ENCODE measurements around the gene CFAP61.
"Not testable (repeated sequence)": the region's sequence is repeated elsewhere in the genome, so short reads cannot be mapped to it uniquely, and the experiment has no call there.

The CFAP61 gene

GRCh38 chr20:20052074-20052970 is at the start of gene CFAP61, which contains the start of gene CRNKL1:
CFAP61 (plus strand) TSS chr20:20052532; CDS start chr20:20056654, 4,122 bp downstream.
CRNKL1 (minus strand) TSS chr20:20052466; CDS start chr20:20052342, 124 bp downstream.
- peak; percentile 90 to 91 for DNase-seq

GRCh38 chr20:20003031-20003954 is 49.0 kb upstream of the CFAP61 start:
- DNase-seq: peak; percentile 74 to 81

- DNase-seq: not testable (repeated sequence)
Observed at GRCh38 chr20:20003955-20004322, 48.4 kb upstream of the CFAP61 start.

- DNase-seq: no peak
Observed at GRCh38 chr20:20005342-20005741, 47.0 kb upstream of the CFAP61 start.

GRCh38 chr20:20009784-20010253 is 42.5 kb upstream of the CFAP61 start:
- no peak for DNase-seq

GRCh38 chr20:20010639-20011500 is 41.5 kb upstream of the CFAP61 start:
- DNase-seq: no peak

GRCh38 chr20:20012541-20012940 is 39.8 kb upstream of the CFAP61 start:
- DNase-seq: no peak

- peak in 1 of 2 experiments; percentile 2 for DNase-seq
Observed at GRCh38 chr20:20014659-20015058, 37.7 kb upstream of the CFAP61 start.

GRCh38 chr20:20017001-20017843 is 35.1 kb upstream of the CFAP61 start, which contains the start of gene NAA20:
NAA20 (plus strand) TSS chr20:20017362; CDS start chr20:20017397, 35 bp downstream.
- DNase-seq: peak; percentile 82 to 84

- no peak for DNase-seq
Observed at GRCh38 chr20:20017844-20018185, 34.5 kb upstream of the CFAP61 start.

GRCh38 chr20:20018366-20018765 is 34.0 kb upstream of the CFAP61 start:
- peak in 1 of 2 experiments; percentile 27 for DNase-seq

- no peak for DNase-seq
Observed at GRCh38 chr20:20019123-20019522, 33.2 kb upstream of the CFAP61 start.

- DNase-seq: no peak
Observed at GRCh38 chr20:20020908-20021307, 31.4 kb upstream of the CFAP61 start.

GRCh38 chr20:20021835-20022234 is 30.5 kb upstream of the CFAP61 start:
- DNase-seq: no peak

GRCh38 chr20:20022498-20022897 is 29.8 kb upstream of the CFAP61 start:
- DNase-seq: no peak

- DNase-seq: no peak
Observed at GRCh38 chr20:20023395-20023794, 28.9 kb upstream of the CFAP61 start.

- no peak for DNase-seq
Observed at GRCh38 chr20:20024942-20025341, 27.4 kb upstream of the CFAP61 start.

GRCh38 chr20:20027284-20027683 is 25.0 kb upstream of the CFAP61 start:
- no peak for DNase-seq

GRCh38 chr20:20031790-20032189 is 20.5 kb upstream of the CFAP61 start:
- DNase-seq: no peak

- no peak for DNase-seq
Observed at GRCh38 chr20:20034486-20034885, 17.8 kb upstream of the CFAP61 start.

- DNase-seq: no peak
Observed at GRCh38 chr20:20036756-20037155, 15.6 kb upstream of the CFAP61 start.

Data from AML-193 (cell line).